GM15510 (cell line): ENCODE measurements around the gene DRAP1.

ENCODE experiments used
- POLR2A ChIP-seq: IDR thresholded peaks from 3 replicates; pipeline ENCODE4 v1.6.1; 2011; ENCODE audit warnings: borderline replicate concordance; ENCODE audit not compliant: insufficient read length; ENCODE audit errors: extremely low read depth

The DRAP1 gene

GRCh38 chr11:65883058-65883761 lies 36.0 kb upstream of the DRAP1 start:
- TF ChIP-seq POLR2A, result no peak

GRCh38 chr11:65883786-65884715 lies 35.2 kb upstream of the DRAP1 start:
- TF ChIP-seq POLR2A, result no peak

- TF ChIP-seq POLR2A, result no peak
These were observed 34.5 kb upstream of the DRAP1 start for GRCh38 chr11:65884716-65885092.

- TF ChIP-seq POLR2A, result no peak
These were observed 34.0 kb upstream of the DRAP1 start for GRCh38 chr11:65885231-65885630.

- TF ChIP-seq POLR2A, result no peak
These were observed 33.3 kb upstream of the DRAP1 start for GRCh38 chr11:65885808-65886536.

- no peak for TF ChIP-seq POLR2A
These were observed 32.2 kb upstream of the DRAP1 start for GRCh38 chr11:65886826-65887722.

- no peak for TF ChIP-seq POLR2A
These were observed 31.5 kb upstream of the DRAP1 start for GRCh38 chr11:65887723-65888162.

GRCh38 chr11:65888163-65888814 lies 30.9 kb upstream of the DRAP1 start, which contains the start of gene FIBP:
FIBP (minus strand) TSS chr11:65888471; CDS start chr11:65888418, 53 bp downstream.
- peak; percentile 98 for TF ChIP-seq POLR2A

GRCh38 chr11:65890324-65891218 lies 28.7 kb upstream of the DRAP1 start, which contains the start of gene CCDC85B:
CCDC85B (plus strand) TSS chr11:65890673; CDS start chr11:65890784, 111 bp downstream.
- TF ChIP-seq POLR2A, result peak; percentile 99

- peak; percentile 27 for TF ChIP-seq POLR2A
These were observed 27.7 kb upstream of the DRAP1 start for GRCh38 chr11:65891219-65892136.

- TF ChIP-seq POLR2A, result no peak
These were observed 26.4 kb upstream of the DRAP1 start for GRCh38 chr11:65892661-65893317.
